ENCODE data around the gene PARVB. TPM values are rescaled to one million over a fixed set of nuclear protein-coding genes. Genes with fewer than 3 reads are reported as not detected.

The PARVB gene
- total RNA-seq, 4 donors from 2014 or later: 6.6 to 144 (median 30.1) TPM

GRCh38 chr22:44116331-44116730 is 92.2 kb downstream of the PARVB start:
- no peaks in the 10 kb centered on the region for H3K27me3 ChIP-seq
- intact Hi-C loops (cut with DNase I; ENCODE audit: low total_unique reads) (no loop called here), in situ Hi-C loops (cut with MboI; ENCODE audit: low pct_ligation_motif_present in 1 of 4, low pct_unique_long_range_greater_than_20kb in 1 of 4, low sequenced_read_pairs in 3 of 4) (no loop called here)
- H3K36me3 ChIP-seq: no peaks in the 10 kb centered on the region
- no peak for DNase-seq
- WGBS, 2 donors (ENCODE audit: low coverage in 1 of 2): 92 to 94% methylated on average over 5 to 12 of the region's 12 CpGs
- H3K4me3 ChIP-seq: no peak overlapping the region
- no peaks in the 10 kb centered on the region for H3K4me1 ChIP-seq
- no peaks in the 10 kb centered on the region for H3K9me3 ChIP-seq
- TF ChIP-seq EP300 (IDR thresholded peaks at IDR 0.05; ENCODE audit: low read depth) (no peak), POLR2AphosphoS5 (IDR thresholded peaks at IDR 0.05) (no peak), POLR2A (IDR thresholded peaks at IDR 0.05) (no peak)
- TF ChIP-seq, protein P1, sequence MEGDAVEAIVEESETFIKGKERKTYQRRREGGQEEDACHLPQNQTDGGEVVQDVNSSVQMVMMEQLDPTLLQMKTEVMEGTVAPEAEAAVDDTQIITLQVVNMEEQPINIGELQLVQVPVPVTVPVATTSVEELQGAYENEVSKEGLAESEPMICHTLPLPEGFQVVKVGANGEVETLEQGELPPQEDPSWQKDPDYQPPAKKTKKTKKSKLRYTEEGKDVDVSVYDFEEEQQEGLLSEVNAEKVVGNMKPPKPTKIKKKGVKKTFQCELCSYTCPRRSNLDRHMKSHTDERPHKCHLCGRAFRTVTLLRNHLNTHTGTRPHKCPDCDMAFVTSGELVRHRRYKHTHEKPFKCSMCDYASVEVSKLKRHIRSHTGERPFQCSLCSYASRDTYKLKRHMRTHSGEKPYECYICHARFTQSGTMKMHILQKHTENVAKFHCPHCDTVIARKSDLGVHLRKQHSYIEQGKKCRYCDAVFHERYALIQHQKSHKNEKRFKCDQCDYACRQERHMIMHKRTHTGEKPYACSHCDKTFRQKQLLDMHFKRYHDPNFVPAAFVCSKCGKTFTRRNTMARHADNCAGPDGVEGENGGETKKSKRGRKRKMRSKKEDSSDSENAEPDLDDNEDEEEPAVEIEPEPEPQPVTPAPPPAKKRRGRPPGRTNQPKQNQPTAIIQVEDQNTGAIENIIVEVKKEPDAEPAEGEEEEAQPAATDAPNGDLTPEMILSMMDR (IDR thresholded peaks at IDR 0.05): no peak
- no peak overlapping the region for H3K27ac ChIP-seq

- Histone ChIP-seq H3K9me3 (no peaks in the 10 kb centered on the region), H3K4me3 (no peak overlapping the region), H3K4me1 (no peaks in the 10 kb centered on the region), H3K27ac (no peak overlapping the region), H3K36me3 (no peaks in the 10 kb centered on the region), H3K27me3 (no peaks in the 10 kb centered on the region)
- 77% methylated on average over 15 of the region's 16 CpGs; no CpG with 5 or more reads in 1 of the 2 donors for WGBS, 2 donors (ENCODE audit: low coverage in 1 of 2)
- intact Hi-C loops (cut with DNase I; ENCODE audit: low total_unique reads): no loop called here
- no peak for DNase-seq
- in situ Hi-C loops (cut with MboI; ENCODE audit: low pct_ligation_motif_present in 1 of 4, low pct_unique_long_range_greater_than_20kb in 1 of 4, low sequenced_read_pairs in 3 of 4): no loop called here
- no peak for TF ChIP-seq EP300 (IDR thresholded peaks at IDR 0.05; ENCODE audit: low read depth)
- no peak for TF ChIP-seq POLR2A (IDR thresholded peaks at IDR 0.05)
- TF ChIP-seq, protein P1 (IDR thresholded peaks at IDR 0.05): no peak
- no peak for TF ChIP-seq POLR2AphosphoS5 (IDR thresholded peaks at IDR 0.05)
These were observed 92.9 kb downstream of the PARVB start for GRCh38 chr22:44116755-44117684.

DNA sequence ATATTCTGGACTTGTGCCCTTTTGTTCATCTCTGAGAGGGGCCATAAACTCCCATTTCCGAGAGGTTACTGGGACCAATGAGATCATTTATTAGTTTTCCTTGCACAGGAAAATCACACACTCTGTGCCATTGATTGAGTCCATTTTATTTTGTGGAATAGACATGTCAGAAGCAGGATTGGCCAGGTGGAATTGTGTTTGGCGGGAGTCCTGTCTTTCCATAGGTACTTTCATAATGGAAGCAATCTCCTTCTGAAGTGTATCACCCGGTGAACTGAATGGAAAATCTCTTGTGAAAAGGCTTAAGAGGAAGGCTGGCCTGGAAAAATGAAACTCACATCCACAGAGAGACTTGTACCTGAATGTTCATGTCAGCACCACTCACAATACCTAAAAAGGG is 93.6 kb downstream of the PARVB start:
- Histone ChIP-seq H3K36me3 (no peaks in the 10 kb centered on the region), H3K4me1 (no peaks in the 10 kb centered on the region), H3K9me3 (no peaks in the 10 kb centered on the region), H3K4me3 (no peak overlapping the region), H3K27me3 (no peaks in the 10 kb centered on the region), H3K27ac (no peak overlapping the region)
- in situ Hi-C loops (cut with MboI; ENCODE audit: low pct_ligation_motif_present in 1 of 4, low pct_unique_long_range_greater_than_20kb in 1 of 4, low sequenced_read_pairs in 3 of 4) (no loop called here), intact Hi-C loops (cut with DNase I; ENCODE audit: low total_unique reads) (no loop called here)
- no peak for DNase-seq
- WGBS, 2 donors (ENCODE audit: low coverage in 1 of 2): 33 to 67% methylated on average over 2 to 3 of the region's 3 CpGs
- TF ChIP-seq, protein P1 (IDR thresholded peaks at IDR 0.05): no peak
- no peak for TF ChIP-seq POLR2AphosphoS5 (IDR thresholded peaks at IDR 0.05)
- no peak for TF ChIP-seq EP300 (IDR thresholded peaks at IDR 0.05; ENCODE audit: low read depth)
- no peak for TF ChIP-seq POLR2A (IDR thresholded peaks at IDR 0.05)

DNA sequence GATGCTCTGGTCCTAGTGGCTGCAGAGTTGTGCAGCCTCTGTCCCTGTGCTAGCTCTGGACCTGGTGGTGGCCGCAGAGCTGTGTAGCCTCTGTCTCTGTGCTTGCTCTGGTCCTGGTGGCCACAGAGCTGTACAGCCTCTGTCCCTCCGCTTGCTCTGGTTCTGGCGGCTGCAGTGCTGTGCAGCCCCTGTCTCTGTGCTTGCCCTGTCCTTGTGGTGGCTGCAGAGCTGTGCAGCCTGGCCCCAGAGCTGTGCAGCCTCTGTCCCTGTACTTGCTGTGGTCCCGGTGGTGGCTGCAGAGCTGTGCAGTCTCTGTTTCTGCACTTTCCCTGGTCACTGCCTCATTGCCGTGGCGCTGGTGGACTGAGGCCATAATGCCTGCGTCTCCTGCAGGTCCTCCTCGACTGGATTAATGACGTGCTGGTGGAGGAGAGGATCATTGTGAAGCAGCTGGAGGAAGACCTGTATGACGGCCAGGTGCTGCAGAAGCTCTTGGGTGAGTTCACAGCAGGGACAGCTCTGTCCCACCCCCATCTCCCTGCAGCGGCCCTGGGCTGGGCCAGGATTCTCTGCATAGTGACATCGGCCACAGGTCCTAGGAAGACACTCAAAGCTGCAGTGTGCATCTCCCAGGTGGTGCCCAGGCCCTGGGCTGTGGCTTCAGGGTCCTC is 94.7 kb downstream of the PARVB start:
- WGBS, 2 donors (ENCODE audit: low coverage in 1 of 2): 77% methylated on average over 12 of the region's 12 CpGs; no CpG with 5 or more reads in 1 of the 2 donors
- Histone ChIP-seq H3K27ac (no peak overlapping the region), H3K9me3 (no peaks in the 10 kb centered on the region), H3K4me1 (no peaks in the 10 kb centered on the region), H3K36me3 (no peaks in the 10 kb centered on the region), H3K27me3 (no peaks in the 10 kb centered on the region), H3K4me3 (no peak overlapping the region)
- DNase-seq: no peak
- intact Hi-C loops (cut with DNase I; ENCODE audit: low total_unique reads): no loop called here
- in situ Hi-C loops (cut with MboI; ENCODE audit: low pct_ligation_motif_present in 1 of 4, low pct_unique_long_range_greater_than_20kb in 1 of 4, low sequenced_read_pairs in 3 of 4): no loop called here
- TF ChIP-seq EP300 (IDR thresholded peaks at IDR 0.05; ENCODE audit: low read depth) (no peak), POLR2AphosphoS5 (IDR thresholded peaks at IDR 0.05) (no peak), POLR2A (IDR thresholded peaks at IDR 0.05) (no peak)
- TF ChIP-seq, protein P1 (IDR thresholded peaks at IDR 0.05): no peak
